Activated T-cell treated with anti-CD3 and anti-CD28 coated beads for 24 hours (primary cell): ENCODE measurements around the gene TOMT.
"Not testable (repeated sequence)": the region's sequence is repeated elsewhere in the genome, so short reads cannot be mapped to it uniquely, and the experiment has no call there.

ENCODE experiments used
- DNase-seq: peaks from one replicate; pipeline ENCODE4 v3.0.0-alpha.2; 2020; ENCODE audit warnings: low read depth

TOMT gene

DNA sequence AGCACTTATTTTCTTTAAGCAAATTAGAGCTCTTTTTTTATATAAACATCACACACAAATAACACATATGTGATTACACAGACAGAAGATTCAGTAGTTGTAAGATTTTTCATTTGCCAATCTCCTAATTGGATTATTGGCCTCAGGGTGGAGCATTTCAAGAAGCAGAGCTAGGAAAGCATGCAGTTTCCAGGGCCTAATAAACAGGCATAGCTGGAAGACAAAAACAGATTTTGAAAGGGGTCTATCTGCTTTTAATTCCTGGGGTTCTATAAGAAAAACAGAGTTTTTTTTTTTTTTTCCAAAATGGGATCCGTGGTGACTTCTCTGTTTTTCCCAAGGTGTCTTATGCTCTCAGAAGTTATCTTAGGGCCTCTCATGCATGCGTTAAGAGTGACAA, 22.2 kb downstream of the TOMT start:
- no peak for DNase-seq

DNA sequence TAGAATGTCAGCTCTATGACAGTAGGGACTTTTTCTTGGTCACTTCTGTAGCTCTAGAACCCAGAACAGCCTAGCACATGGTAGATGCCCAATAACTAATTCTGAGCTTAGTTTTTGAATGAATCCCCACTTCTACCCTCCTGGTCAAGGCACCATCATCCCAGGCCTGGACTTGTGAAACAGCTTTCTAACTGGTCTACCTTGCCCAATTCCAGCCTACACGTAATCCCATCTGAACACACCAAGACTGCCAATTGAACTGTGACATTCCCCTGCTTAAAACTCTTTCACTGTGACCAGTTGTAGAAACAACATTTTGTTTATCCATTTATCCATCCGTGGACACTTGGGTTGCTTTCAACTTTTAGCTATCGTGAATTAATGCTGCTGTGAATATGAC, 23.7 kb downstream of the TOMT start:
- no peak for DNase-seq

DNA sequence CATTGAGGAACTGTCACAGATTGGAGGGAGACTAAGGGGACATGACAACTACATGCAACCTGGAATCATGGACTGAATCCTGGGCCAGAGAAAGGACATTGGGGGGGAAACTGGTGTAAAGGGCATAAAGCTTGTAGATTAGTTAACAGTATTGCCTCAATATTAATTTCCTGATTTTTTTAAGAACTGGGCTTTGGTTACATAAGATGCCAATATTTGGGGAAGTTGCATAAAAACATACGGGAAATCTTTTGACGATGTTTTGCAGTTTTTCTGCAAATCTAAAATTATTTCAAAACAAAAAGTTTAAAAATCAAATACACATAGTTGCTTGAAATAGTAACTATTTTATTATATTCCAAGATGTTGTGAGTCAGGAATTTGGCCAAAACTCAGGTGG, 26.9 kb downstream of the TOMT start:
- no peak for DNase-seq

DNA sequence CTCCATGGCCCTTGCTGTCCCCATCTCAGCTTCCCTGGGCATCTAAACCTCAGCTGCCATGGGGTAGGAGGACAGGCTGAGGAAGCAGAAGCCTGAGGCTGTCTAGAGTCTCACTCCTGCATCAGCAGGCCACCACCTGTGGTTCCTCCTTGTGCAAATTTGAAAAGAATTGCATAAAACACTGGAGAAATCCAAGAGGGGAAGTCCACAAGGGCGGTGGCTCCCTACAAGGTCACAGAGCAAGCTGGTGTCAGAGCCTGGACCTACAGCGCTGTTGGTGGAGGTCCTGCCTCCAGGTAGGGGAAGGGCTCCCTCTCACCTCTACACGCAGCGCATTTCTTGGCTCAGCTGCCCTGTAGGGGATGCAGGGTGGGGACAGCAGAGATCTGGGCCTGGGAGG, 29.7 kb downstream of the TOMT start, which contains the start of gene FOLR3:
FOLR3 (plus strand) TSS at position 253 of the 400 bp plus-strand sequence. CDS start 228 bp downstream, outside the sequence.
- not testable (repeated sequence) for DNase-seq

DNA sequence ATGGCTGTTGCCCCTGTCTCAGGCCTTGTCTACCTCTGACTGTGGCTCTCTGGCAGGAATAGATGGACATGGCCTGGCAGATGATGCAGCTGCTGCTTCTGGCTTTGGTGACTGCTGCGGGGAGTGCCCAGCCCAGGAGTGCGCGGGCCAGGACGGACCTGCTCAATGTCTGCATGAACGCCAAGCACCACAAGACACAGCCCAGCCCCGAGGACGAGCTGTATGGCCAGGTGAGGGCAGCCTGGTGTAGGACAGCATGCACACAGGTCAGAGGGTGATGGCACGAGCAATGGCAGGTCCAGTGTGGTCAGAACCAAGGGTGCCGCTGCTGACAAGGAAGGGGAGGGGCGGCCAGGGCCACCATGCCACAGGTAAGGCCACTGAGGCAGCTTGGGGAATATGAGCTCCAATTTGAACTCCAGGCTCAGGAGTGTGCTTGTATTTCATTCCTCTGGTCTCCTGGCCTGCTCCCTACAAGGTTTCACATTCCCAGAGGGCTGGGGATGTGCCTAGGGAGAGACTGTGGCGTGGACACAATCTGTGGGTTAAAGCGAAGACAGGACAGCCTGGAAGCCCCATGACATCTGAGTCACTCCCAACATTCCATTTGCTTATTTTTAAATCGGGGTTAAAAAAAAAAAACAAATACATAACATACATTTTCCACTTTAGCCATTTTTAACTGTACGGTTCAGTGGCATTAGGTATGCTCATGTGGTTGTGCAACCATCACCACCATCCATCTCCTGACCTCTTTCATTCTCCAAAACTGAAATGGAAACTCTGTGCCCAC, 30.4 kb downstream of the TOMT start:
- no peak for DNase-seq

DNA sequence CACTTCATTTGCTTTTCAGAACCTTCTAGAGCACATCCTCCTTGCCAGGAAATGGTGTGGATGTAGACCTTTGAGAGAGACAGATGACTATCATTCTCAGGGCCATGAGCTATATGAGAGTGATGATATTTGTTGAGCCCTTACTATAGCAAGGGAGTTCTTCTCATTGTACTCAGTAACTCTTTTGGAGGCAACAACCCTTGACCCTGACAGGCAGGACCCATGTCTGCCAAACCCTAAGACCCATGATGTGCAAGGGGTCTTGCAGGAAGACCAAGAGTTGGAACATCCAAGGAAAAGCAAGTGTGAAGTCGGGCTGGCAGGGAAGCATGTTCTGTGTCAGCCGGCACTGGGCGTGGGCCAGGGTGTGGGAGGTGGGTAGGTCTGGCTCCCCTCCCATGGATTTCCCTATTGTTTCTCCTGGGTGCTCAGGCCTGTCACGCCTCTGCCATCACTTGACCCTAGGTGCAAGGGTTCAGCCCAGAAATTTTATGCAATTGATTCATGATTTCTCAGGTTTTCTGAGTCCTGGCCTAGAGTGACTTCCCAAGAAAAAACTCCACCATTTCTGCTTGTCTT, 31.0 kb downstream of the TOMT start:
- no peak for DNase-seq

DNA sequence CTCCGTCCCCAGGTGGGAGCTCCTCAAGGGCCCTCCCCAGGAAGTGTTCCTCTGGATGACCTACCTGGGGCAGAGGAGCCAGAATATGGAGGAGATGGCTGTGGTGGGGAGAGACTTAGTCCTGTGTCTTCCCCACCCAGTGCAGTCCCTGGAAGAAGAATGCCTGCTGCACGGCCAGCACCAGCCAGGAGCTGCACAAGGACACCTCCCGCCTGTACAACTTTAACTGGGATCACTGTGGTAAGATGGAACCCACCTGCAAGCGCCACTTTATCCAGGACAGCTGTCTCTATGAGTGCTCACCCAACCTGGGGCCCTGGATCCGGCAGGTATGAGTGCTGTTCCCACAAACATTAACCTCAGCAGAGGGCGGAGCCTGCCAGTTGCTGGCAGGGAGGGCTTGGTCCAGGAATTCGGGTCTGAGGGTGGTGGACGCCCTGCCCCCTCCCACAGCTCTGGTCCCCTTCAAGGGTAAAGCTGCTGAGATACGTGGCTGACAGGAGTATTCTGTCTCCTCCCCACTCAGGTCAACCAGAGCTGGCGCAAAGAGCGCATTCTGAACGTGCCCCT, 33.2 kb downstream of the TOMT start:
- DNase-seq, result no peak

DNA sequence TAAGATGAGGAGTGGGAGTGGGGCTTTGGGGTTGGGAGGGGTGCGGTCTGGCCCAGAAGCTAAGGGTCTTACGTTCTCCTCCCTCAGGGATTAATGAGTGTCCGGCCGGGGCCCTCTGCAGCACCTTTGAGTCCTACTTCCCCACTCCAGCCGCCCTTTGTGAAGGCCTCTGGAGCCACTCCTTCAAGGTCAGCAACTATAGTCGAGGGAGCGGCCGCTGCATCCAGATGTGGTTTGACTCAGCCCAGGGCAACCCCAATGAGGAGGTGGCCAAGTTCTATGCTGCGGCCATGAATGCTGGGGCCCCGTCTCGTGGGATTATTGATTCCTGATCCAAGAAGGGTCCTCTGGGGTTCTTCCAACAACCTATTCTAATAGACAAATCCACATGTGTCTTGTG, 33.8 kb downstream of the TOMT start:
- no peak for DNase-seq

DNA sequence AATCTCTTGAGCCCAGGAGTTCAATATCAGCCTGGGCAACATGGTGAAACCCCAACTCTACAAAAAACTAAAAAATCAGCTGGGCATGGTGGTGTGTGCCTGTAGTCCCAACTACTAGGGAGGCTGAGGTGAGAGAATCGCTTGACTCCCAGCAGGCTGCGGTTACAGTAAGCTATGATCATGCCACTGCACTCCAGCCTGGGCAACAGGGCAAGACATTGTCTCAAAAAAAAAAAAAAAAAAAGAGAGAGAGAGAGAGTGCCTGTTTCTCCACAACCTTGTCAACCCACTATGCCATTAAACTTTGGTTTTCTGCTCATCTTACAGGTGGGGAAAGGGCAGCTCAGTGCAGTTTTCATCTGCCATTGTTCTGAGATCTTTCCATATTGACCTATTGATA, 34.9 kb downstream of the TOMT start:
- DNase-seq, result no peak

DNA sequence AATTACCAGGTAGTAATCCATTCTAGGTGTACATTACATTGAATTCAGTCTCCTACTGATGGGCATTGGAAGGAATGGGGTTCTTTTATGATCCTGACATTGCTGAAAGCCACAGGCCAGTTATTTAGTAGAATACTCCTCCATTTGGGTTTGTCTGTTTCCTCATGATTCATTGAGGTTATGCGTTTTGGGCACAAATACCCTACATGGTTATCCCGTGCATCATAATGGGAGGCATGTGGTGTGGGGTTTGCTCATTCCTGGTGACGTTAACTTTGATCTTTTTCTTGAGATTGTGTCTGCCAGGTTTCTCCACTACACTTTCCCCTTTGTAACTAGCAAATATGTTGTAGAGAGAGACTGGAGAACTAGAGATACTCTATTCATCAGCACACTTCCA, 35.3 kb downstream of the TOMT start:
- no peak for DNase-seq

DNA sequence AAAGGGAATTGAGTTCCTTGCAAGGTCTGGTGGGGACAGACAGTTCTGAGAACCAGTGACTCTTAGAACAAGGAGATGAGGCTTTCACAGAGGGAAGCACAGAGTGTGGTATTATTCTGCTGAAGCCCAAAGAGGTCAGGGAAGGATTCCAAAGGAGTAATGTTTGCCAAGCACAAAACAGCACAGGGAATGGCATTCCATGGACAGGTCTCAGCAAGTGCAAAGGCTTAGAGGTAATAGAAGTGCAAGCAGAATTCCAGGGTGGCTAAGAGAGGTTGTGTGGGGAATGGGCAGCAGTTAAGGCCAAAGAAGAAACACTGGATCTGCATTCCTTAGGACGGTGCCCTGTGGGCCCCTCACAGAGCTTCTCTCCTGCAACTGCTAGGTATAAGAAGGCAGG, 36.4 kb downstream of the TOMT start:
- not testable (repeated sequence) for DNase-seq

DNA sequence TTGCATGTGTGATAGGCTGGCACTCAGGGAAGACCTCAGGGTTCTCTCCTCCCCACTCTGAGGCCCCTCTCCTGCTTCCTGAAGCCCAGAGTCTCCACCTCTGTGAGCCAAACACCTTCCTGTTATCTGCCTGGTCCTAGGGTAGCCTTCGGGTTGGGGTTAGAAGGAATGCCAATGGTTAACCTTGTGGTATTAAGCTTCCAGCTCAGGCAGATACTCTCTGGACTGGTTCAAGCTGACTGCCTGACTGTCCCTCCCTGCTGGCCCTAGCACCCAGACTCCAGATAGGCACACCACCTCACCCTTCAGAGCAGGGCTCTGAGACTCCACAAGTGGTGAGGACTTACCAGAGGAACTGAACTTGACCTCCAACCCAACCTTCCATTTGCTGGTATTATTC, 36.8 kb downstream of the TOMT start:
- DNase-seq, result not testable (repeated sequence)

DNA sequence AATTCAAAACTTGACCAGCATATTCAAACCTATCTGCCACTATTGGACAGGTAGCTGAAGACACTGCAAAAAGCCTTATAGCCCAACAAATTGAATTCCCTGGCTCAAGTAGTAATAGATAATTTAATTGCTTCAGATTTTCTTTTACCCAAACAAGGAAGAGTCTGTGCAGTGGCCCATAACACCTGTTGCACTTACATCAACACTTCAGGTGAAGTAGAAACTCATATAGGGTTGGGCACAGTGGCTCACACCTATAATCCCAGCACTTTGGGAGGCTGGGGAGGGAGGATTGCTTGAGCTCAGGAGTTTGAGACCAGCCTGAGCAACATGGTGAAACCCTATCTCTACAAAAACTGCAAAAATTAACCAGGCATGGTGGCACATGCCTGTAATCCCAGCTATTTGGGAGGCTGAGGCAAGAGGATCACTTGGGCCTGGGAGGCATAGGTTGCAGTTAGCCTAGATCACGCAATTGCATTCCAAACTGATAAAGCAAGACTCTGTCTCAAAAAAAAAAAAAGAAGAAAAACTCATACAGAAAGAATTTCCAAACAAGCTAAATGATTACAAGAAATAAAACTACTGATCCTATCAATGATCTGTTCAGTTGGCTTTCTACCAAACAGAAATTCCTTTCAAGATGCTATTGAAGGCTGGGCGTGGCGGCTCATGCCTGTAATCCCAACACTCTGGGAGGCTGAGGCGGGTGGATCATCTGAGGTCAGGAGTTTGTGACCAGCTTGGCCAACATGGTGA, 39.3 kb downstream of the TOMT start:
- no peak for DNase-seq

DNA sequence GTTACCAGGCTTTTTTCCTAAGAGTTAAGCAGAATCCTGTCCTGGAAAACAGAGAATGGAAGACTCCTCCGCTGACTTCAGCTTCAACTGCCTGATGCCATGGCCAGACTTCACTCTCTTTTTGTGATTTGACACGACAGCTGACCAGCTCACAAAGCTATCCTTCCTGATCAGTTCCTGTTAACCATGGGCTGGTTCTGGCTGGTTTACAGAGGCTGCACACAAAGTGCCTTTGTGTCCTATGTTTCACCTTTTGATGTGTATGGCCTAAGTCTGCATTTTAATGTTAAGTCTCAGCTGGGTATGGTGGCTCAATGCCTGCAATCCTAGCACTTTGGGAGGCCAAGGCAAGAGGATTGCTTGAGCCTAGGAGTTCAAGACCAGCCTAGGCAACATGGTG, 40.9 kb downstream of the TOMT start:
- DNase-seq, result no peak

DNA sequence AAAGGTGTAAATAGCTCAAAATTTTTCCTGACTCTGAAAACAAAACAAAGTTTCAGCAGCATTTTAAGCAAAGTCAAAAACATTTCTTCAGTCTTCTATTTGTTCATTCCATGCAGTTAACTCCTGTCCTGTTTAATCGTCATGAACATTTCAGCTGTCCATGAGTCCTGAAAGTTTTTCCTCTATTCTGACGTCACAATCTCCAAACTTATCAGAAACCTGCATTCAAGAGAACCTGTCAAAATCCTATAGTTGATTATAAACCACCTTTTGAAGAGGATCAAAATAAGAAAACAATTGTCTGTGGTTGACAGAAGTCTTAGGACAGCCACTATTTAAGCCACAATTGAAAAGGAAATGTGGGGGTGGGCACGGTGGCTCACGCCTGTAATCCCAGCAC, 45.2 kb downstream of the TOMT start:
- no peak for DNase-seq

DNA sequence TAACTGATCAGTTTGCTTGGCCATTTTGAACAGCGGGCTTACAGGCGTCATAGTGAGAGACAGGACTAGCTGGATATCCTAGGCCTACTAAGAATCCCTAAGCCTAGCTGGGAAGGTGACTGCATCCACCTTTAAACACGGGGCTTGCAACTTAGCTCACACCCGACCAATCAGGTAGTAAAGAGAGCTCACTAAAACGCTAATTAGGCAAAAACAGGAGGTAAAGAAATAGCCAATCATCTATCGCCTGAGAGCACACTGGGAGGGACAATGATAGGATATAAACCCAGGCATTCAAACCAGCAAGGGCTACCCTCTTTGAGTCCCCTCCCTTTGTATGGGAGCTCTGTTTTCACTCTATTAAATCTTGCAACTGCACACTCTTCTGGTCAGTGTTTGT, 48.1 kb downstream of the TOMT start:
- not testable (repeated sequence) for DNase-seq

DNA sequence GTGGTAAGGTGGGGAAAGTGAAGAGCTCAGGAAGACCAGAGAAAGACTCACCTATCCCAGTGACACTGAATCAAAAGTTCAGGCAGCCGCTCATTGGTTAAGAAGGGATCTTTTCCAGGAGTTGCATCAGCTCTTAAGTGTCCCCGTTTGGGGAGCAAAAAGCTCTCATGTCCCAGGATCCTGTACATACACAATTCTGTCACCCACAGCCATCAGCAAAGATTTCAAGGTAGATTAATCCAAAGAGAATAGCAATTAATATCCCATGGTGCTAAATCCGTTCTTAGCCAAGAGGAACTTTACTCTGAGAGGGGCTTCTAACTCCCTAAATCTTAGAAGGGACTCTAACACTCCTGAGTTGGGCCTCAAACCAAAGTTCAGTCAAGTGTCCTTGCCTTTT, 49.1 kb downstream of the TOMT start:
- no peak for DNase-seq

DNA sequence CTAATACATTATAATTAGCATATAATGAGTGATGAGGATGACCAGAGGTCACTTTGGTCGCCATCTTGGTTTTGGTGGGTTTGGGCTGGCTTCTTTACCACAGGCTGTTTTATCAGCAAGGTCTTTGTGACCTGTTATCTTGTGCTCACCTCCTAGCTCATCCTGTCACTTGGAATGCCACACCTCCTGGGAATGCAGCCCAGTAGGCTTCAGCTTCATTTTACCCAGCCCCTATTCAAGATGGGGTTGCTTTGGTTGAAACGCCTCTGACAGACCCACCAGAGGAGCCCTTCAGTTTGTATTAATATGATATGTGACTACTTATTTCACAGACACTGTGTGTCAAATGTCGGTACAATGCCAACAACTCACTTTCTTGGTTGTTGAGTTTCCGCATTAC, 50.0 kb downstream of the TOMT start:
- no peak for DNase-seq

DNA sequence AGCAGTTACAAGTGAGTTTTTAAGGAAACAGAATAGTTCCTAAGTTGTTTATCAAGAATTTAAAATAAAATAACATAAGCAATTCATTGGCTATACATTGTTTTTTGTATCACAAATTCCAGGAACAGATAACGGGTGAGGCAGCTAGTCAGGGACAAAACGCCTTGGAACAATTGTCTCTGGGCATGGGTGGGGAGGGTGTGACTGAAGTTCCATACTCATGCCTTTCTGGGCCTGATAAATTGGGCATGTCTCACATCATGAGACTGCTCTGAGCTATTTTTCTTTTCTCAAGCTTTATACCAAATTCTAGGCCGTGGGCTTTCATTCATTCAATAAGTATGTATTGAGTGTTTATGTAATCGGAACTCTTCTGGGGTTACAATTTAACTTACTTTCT, 51.4 kb downstream of the TOMT start:
- DNase-seq, result no peak
